HG02571 (cell line): ENCODE measurements around the gene TK2.
A peak's percentile ranks its signal among the peaks of the same experiment; 100 is the strongest.
"Not testable (repeated sequence)": the region's sequence is repeated elsewhere in the genome, so short reads cannot be mapped to it uniquely, and the experiment has no call there.

Source experiments
- ATAC-seq: cut with Tn5 transposase; IDR thresholded peaks from one replicate; pipeline ENCODE4 v1.9.1; 2021; ENCODE audit warnings: mild to moderate bottlenecking, moderate library complexity; ENCODE audit not compliant: unreplicated experiment

The TK2 gene

GRCh38 chr16:66574081-66574480, 24.2 kb upstream of the TK2 start:
- no peak for ATAC-seq

DNA sequence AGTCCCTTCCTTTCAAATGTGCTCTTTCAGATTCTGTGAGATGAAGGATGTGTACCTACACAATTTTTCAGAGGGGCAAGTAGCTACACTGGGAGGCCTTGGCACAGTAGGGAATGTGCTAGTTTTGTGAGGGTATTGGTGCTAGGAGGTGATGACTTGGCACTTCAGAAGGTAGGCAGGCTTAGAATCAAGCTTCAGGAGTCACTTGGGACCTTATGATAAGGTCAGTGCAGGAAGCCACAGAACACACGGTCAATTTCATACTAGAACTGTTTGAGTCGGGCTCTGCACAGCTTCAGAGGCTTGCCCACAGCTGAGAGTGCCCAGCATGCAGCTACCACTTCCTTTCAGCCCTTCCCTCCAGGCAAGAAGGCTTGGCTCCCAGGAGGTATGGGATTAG, 22.4 kb upstream of the TK2 start:
- no peak for ATAC-seq

GRCh38 chr16:66569827-66570405, 20.0 kb upstream of the TK2 start:
- ATAC-seq, result no peak

DNA sequence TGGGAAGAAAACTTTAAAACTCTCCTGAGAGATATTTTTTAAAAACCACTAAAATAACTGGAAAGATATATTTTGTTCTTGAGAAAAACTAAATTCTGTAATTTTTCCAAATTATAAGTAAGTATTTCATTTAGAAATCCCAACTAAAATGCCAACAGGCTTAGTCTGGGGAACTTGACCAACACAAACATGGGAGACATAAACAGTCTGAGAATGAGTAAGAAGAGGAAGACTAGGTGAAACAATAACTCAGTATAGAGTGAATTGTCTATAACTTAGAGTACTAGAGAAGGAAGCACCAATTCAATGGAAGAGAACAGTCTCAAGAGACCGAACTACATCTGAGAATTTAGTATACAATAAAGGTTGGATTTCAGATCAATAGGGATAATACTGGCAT, 19.2 kb upstream of the TK2 start:
- no peak for ATAC-seq

DNA sequence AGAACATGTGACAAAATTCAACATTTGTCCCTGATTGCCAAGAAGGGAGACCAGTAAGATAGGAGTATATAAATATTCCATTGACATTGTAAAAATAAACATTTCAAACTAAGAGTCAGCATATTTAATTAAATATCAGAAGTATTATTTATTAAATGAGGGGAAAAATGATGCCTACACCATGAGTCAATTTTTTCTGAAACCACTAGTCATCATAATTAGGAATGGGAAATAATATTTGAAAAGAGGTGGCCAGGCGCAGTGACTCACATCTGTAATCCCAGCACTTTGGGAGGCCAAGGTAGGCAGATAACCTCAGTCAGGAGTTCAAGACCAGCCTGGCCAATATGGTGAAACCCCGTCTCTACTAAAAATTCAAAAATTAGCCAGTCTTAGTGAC, 18.4 kb upstream of the TK2 start:
- no peak for ATAC-seq

DNA sequence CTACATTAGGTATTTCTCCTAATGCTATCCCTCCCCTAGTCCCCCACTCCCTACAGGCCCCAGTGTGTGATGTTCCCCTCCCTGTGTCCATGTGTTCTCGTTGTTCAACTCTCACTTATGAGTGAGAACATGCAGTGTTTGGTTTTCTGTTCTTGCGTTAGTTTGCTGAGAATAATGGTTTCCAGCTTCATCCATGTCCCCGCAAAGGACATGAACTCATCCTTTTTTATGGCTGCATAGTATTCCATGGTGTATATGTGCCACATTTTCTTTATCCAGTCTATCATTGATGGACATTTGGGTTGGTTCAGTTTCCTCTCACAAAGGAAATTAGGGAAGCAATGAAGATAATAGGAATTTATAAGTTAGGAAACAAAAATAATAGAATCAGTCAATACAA, 17.3 kb upstream of the TK2 start:
- ATAC-seq, result not testable (repeated sequence)

DNA sequence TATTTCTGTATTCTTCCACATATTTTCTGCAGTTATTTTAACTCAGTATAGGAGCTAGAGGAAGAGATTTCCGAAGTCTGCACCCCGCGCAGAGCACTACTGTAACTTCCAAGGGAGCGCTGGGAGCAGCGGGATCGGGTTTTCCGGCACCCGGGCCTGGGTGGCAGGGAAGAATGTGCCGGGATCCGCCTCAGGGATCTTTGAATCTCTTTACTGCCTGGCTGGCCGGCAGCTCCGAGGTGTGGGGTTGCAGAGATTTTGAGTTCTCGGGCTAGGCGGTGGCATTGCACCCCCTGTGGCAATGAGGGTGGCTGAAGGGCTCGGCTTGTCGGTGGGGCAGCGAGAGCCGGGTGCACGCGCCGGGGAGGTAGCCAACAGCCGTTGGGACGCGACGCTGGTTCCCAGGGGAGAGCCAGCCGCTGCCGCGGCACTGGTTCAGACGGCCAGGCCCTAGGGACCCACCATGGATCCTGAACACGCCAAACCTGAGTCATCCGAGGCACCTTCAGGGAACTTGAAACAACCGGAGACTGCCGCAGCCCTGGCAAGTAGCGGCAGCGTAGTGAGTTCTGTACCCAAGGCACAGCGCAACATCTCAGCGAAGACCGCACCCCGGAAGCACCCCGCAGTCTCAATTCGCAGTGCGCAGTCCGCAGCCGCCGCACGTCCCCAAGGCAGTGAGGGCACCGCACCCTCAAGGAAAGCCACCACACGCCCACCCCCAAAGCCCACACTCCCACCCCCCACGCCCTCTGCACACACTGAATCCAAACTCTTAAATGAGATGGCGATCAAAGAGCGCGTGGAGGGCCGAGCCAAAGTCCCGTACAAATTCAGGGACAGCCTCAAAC, 16.4 kb upstream of the TK2 start, which contains the start of gene CMTM1:
Gene CMTM1, plus strand, starts transcription at position 389 of the 851 bp plus-strand sequence. Its CDS starts 75 bp downstream, at position 464.
- ATAC-seq, result no peak

DNA sequence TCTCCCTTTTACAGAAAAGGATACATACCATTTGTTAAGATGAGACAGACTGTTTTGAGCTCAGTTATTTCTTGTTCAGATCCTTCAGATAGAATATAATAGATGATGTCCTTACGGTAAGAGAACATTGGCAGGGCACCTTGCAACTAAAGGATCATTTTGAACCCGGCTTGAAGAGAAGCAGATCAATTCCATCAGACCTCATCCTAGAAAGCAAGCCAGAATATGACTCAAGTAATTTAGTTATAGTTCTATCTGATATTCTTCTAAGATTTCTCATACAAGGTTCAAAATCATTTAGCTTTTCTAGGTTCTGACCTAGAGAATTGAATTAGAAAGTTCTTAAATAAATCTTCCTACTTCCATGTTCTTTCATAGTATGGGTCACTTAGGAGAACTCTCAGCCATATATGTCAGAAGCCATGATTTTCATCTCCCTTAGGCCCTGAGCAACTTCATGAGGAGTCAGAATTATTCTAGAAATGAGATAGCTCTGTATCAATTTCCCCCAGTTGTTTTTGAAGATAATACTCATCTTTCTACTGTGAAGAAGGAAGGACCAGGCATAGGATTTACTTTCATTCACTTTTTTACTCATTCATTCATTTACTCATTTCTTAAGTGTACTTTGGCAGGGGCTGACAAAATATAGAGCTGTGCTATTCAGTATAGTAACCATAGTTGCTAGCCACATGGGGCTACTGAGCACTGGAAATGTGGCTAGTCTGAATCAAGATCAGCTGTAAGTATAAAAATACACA, 13.8 kb upstream of the TK2 start:
- ATAC-seq, result no peak

- ATAC-seq, result no peak
Observed at GRCh38 chr16:66562986-66563385, 13.1 kb upstream of the TK2 start.

DNA sequence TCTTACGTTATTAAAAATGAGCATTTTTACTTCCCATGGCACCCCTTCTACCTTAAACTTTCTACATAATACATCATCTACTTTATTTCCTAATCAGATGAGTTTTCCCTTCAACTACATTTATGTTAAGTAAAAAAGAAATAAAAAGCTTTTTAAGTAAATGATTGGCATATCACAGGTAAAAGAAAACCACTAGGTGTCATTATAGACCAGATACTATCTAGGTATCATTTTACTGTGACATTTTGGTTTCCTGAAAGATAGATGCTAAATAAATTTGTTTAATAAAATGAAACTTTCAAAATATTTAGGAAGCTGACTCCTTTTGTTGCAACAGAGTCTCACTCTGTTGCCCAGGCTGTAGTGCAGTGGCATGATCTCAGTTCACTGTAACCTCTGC, 12.5 kb upstream of the TK2 start:
- no peak for ATAC-seq

GRCh38 chr16:66561381-66562080, 11.6 kb upstream of the TK2 start:
- no peak for ATAC-seq

- ATAC-seq, result no peak
Observed at GRCh38 chr16:66560107-66560506, 10.2 kb upstream of the TK2 start.

DNA sequence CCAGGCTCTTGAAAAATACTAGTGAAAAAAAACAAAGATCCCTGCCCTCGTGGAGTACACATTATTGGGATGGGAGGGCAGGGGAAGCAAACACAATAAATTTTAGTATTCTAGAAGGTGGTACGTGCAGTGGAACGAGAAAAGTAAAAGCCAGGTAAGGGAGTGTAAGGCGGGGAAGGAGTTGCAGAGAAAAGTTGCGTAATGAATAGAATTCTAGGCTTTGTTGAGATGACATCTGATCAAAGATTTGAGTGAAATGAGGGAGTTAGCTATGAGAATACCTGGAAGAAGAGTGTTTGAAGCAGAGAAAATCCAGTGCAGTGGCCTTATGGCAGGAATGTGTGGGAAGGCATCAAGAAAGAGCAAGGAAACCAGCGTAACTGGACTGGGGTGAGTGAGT, 4.6 kb upstream of the TK2 start:
- no peak for ATAC-seq

DNA sequence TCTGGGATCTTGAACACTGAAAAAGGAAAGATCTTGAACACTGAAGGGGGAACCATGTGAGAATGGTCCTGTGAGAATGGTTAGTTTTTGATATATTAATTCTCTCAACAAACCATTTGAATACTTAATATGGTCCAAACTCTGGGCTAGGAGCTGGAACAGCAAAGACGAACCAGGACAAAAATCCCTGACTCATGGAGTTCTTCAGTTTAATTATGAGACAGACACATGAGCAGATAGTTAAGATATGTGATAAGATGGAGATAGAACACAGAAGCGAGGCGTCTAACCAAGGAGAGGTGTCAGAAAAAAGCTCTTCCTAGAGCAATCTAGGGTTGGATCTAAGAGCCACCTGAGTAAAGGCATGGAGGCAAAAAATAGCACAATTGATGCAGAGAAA, 4.1 kb upstream of the TK2 start:
- ATAC-seq, result no peak

GRCh38 chr16:66553223-66553622, 3.3 kb upstream of the TK2 start:
- no peak for ATAC-seq

- ATAC-seq, result peak; percentile 72
Observed at GRCh38 chr16:66552286-66553177, 2.6 kb upstream of the TK2 start, which contains the start of gene CKLF. Gene CKLF (plus strand): TSS chr16:66552576. CDS start chr16:66552716, 140 bp downstream.

GRCh38 chr16:66551788-66552285, 1.9 kb upstream of the TK2 start:
- no peak for ATAC-seq

DNA sequence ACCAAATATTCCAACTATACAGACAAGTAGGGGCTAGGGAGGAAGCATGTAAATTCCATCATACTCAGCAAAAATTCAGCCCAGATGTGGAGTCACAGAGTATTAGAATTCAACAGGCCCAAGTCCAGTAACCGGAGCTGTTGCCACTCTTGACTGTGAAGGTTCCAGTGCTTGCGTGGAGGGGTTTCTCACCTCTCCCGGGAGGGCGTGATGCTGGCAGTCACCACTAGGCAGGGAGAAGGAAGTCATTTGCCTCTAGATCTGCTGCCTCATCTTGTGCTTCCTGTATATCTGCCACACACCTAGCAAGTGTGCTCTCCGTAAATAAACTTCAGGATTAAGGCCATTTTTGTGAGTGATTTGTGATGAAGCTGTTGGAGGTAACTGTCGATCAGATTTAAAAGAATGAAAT, 1.4 kb upstream of the TK2 start:
- no peak for ATAC-seq

DNA sequence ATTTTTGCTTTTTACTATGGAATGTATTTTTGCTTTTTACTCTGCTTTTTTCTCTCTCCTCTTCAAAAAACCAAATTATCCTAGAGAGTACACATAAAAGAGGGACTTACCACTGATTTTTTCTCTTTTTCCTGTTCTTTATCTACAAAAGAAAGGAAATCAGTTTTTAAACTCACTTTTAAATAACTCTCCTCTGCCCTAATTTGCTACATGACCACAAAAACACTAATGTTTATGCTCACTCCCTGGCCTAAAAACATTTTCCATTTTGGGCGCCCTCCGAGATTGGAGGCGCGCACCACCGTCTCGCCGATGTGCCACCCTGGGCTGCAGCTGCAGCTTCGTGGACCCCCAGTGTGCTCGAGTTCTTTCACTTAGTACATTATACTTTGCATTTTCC, 1.1 kb downstream of the TK2 start:
- ATAC-seq, result no peak

DNA sequence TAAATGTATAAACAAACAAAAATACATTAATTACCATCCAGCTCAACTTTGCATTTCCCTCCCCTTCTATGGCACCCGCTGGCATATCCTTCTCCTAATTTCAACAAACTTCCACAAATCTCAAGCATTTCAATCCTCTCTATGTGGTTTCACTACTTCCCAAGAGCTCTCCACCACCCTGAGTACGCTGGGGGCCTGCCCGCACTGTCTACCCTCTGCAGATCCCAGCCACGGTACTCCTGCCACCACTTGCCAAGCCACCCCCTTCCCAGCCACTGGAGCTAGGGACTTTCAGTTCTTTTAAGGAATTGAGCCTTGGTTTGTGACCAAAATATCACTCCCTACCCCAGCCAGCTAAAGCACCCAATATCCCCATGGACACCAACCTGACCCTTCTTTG, 1.9 kb downstream of the TK2 start:
- ATAC-seq, result no peak
